Psoas muscle (tissue), 8 donors: ENCODE measurements around the gene FOXL1. TPM values are rescaled to one million over a fixed set of nuclear protein-coding genes. Genes with fewer than 3 reads are reported as not detected.

ENCODE experiments used
- ATAC-seq, 4 donors: fragments of 200-7000 bp; cut with Tn5 transposase; one replicate each; pipeline ENCODE4 v1.9.1; 2020; ENCODE audit warnings: moderate library complexity in 3 of 4, mild to moderate bottlenecking in 2 of 4
- DNase-seq, 2 donors: peaks; one replicate each; pipeline ENCODE4 v3.0.0-alpha.2; 2020
- H3K27ac ChIP-seq: fragments of 200-600 bp; one replicate; pipeline ENCODE4 v1.8.0; 2022
- H3K27me3 ChIP-seq, 3 donors: fragments of 200-600 bp in 1 of 3; one replicate each; pipeline versions ENCODE4 v1.6.1 to v1.8.0; 2013 to 2022; ENCODE audit warnings: low read length in 2 of 3, mild to moderate bottlenecking in 2 of 3, moderate library complexity in 1 of 3; ENCODE audit not compliant: insufficient read depth in 3 of 3
- H3K36me3 ChIP-seq, 2 donors: fragments of 200-600 bp in 1 of 2; one replicate each; pipeline versions ENCODE4 v1.6.1 to v1.8.0; 2013 to 2022; ENCODE audit warnings: low read depth in 1 of 2, mild to moderate bottlenecking in 1 of 2, moderate library complexity in 1 of 2; ENCODE audit not compliant: insufficient read depth in 1 of 2
- H3K4me1 ChIP-seq: fragments of 200-600 bp; one replicate; pipeline ENCODE4 v1.8.0; 2022
- H3K4me3 ChIP-seq: fragments of 200-600 bp; one replicate; pipeline ENCODE4 v1.8.0; 2022; ENCODE audit warnings: mild to moderate bottlenecking
- H3K9me3 ChIP-seq: fragments of 200-600 bp; one replicate; pipeline ENCODE4 v1.8.0; 2022
- CTCF ChIP-seq: fragments of 200-600 bp; IDR thresholded peaks from one replicate; pipeline ENCODE4 v1.8.0; 2022; ENCODE audit warnings: antibody characterized with exemption
- WGBS, 3 donors: extraction: QIAGEN DNeasy Blood & Tissue Kit; methylation state at CpG; one replicate each; pipeline versions ENCODE4 v1.1.6 to v1.1.7; 2013; 5-methylcytosine and 5-hydroxymethylcytosine counted together
- intact Hi-C, 2 donors: fragments of 100-400 bp; cut with DNase I; formaldehyde crosslinking; loops; one replicate each; pipeline versions ENCODE4 v1.11.0 to v1.14.2; 2022
- polyA plus RNA-seq, 3 donors: library from polyadenylated mRNA; stranded (reverse); fragments of 200-250 nt; gene quantifications; one replicate each; pipeline ENCODE4 v1.2.3, GENCODE V29; 2013
- total RNA-seq, 4 donors: library from RNA; stranded (reverse); fragmentation: NEBNext Ultra II Directional in 2 of 4; extraction: Animal tissue kit (Norgen Biotek cat#: 25700) in 2 of 4; gene quantifications; one replicate each; pipeline versions ENCODE4 v1.2.1 to v1.2.4, GENCODE V29; 2021 to 2023
- donor health status: healthy with polysubstance abuse.
- donor health status: DM: no; HTN: no; CAD: no; lungs with moderate emphysema.
- donor health status: Bipolar disorder and iron deficiency.
- donor health status: healthy.
- donor health status: DM: yes; HTN: yes; CAD: no.
- donor health status: DM: no; HTN: no; CAD: no.
- donor health status: DM: no; HTN: no; CAD: no.
- donor health status: DM: yes; HTN: yes; CAD: no.

The FOXL1 gene
- total and polyA plus RNA-seq, 7 donors = 0.12 to 1.3 (median 0.22) TPM

DNA sequence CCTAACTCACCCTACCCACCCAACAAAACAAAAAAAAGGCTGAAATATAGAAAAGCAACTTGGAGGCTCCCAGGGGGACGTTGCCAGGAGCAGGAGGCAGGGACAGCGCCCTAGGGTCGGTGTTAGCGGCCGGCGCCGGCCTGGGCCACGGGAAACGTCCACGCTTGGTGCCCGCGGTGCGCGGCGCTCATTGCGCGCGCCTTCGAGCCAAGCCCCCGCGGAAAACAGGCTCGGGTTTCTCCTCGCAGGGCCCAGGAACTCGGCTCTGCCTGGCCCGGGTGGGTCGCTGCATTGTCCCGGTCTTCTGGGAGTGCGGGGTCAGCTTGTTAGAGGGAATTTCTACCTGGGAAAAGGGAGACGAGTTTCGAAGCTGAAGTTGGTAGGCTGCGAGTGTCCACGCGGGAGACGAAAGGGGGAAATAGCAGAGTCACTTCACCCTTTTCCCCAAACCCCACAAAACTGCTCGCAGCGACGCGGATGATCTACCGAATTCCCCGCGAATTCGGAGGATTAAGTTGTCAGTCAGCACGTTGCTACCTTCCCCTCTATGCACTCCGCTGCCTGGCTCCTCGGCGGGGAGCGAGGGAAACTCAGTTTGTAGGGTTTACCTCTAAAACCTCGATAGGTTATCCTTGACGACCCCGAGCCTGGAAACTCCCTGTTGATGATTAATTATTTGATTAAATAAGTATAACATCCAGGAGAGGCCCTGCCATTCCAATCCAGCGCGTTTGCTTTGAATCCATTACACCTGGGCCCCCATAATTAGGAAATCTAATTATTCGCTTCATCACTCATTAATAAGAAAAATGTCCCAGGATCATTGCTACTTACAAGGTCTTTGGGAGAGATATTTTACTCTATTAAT lies 12.5 kb upstream of the FOXL1 start:
- TF ChIP-seq CTCF = no peak
- H3K9me3 ChIP-seq = no peaks in the 10 kb centered on the region
- H3K36me3 ChIP-seq = no peaks in the 10 kb centered on the region
- 8 to 10% (median 9%) methylated on average over 50 to 53 of the region's 53 CpGs for whole genome bisulfite sequencing, 3 donors
- H3K4me1 ChIP-seq = peaks cover 5% of the 10 kb centered on the region
- DNase-seq (no peak), ATAC-seq (no peak)
- peaks cover 3 to 81% (median 37%) of the 10 kb centered on the region in 3 donors for H3K27me3 ChIP-seq
- H3K4me3 ChIP-seq = no peak overlapping the region
- intact Hi-C loops = no loop called here
- H3K27ac ChIP-seq = no peak overlapping the region

GRCh38 chr16:86566601-86566965 lies 11.8 kb upstream of the FOXL1 start, which contains the start of gene FOXC2:
Gene FOXC2, plus strand, starts transcription at chr16:86566829. Its CDS starts 507 bp downstream, at chr16:86567336.
- DNase-seq (peak; percentile 82 to 84), ATAC-seq (no peak)
- 1 to 3% (median 1%) methylated on average over 30 of the region's 30 CpGs for WGBS, 3 donors
- no peak for TF ChIP-seq CTCF
- Histone ChIP-seq H3K4me3 (peak within 1 kb of the TSS; percentile 52), H3K27ac (peak within 1 kb of the TSS; percentile 30), H3K9me3 (no peaks in the 10 kb centered on the region), H3K36me3 (no peaks in the 10 kb centered on the region), H3K27me3 (peaks cover 3 to 81% (median 41%) of the 10 kb centered on the region in 3 donors), H3K4me1 (peaks cover 5% of the 10 kb centered on the region)
- intact Hi-C loops = no loop called here

DNA sequence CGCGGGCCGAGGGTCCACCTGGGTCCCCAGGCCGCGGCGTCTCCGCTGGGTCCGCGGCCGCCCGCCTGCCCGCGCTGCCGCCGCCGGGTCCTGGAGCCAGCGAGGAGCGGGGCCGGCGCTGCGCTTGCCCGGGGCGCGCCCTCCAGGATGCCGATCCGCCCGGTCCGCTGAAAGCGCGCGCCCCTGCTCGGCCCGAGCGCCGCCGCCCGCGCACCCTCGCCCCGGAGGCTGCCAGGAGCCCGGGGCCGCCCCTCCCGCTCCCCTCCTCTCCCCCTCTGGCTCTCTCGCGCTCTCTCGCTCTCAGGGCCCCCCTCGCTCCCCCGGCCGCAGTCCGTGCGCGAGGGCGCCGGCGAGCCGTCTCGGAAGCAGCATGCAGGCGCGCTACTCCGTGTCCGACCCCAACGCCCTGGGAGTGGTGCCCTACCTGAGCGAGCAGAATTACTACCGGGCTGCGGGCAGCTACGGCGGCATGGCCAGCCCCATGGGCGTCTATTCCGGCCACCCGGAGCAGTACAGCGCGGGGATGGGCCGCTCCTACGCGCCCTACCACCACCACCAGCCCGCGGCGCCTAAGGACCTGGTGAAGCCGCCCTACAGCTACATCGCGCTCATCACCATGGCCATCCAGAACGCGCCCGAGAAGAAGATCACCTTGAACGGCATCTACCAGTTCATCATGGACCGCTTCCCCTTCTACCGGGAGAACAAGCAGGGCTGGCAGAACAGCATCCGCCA lies 11.2 kb upstream of the FOXL1 start:
- DNase-seq = no peak
- H3K27me3 ChIP-seq = peaks cover under 1 to 82% (median 44%) of the 10 kb centered on the region in 3 donors
- ATAC-seq = peak in 1 of 4 donors; percentile 17
- no peak for TF ChIP-seq CTCF
- H3K4me1 ChIP-seq = peaks cover 5% of the 10 kb centered on the region
- H3K27ac ChIP-seq = peak overlapping the region; percentile 30
- H3K4me3 ChIP-seq = peak overlapping the region; percentile 52
- no peaks in the 10 kb centered on the region for H3K9me3 ChIP-seq
- WGBS, 3 donors = 1% methylated on average over 61 to 88 of the region's 88 CpGs
- no peaks in the 10 kb centered on the region for H3K36me3 ChIP-seq
- intact Hi-C loops = no loop called here

- Histone ChIP-seq H3K36me3 (no peaks in the 10 kb centered on the region), H3K27ac (no peak overlapping the region), H3K9me3 (no peaks in the 10 kb centered on the region), H3K4me3 (peak overlapping the region; percentile 52), H3K4me1 (peaks cover 5% of the 10 kb centered on the region), H3K27me3 (peaks cover 0 to 90% (median 49%) of the 10 kb centered on the region in 3 donors)
- no peak for TF ChIP-seq CTCF
- intact Hi-C loops = no loop called here
- no peak for DNase-seq
- ATAC-seq = no peak
- WGBS, 3 donors = 1 to 2% (median 1%) methylated on average over 54 to 116 of the region's 116 CpGs
Observed at GRCh38 chr16:86567701-86568581, 10.4 kb upstream of the FOXL1 start.
